Measurements from ENCODE around the gene URB2. TPM values are rescaled to one million over a fixed set of nuclear protein-coding genes. Genes with fewer than 3 reads are reported as not detected.

Gene URB2
- 9.2 and 20.8 TPM in 2 replicates for total RNA-seq

DNA sequence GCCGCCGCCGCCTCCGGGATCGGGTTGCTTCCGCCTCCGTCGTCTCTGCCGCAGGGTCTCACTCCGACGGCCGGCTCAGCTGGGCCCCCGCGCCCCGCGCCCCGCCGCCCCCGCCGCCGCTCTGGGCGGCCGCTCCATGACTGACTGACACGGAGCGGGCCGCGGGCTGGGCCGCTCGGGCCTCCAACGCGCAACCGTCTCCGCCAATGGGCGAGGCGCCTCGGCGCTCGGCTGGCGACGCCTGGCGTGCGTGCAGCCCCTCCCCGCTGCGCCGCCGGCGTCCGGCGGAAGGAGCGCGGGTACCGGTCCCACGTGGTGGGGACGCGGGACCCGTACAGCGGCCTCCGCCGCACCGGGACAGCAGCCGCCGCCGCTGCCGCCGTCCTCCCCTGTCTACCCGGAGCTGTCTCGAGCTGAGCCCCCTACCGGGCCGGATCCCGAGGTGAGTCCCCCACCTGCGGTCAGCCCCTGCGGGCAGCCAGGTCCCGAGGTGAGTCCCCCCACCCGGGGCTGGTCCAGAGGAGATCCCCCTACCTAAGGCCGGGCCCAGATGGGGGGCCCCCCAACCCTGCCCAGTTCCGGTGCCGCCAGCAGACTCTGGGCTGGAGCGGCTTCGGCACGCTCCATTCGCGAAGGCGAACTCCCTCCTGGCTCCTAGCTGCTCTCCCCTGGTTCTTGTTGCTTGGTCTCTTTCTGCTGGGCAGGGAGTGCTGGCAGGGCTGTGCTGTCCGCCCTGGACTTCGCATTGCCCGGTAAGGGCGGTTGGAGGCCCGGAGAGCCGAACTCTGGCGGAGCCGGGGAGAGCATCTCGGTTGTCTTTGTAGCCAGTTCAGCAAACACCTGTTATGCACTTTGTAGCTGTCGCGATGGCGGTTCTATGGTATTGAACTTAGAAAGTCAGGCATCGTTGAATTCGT lies at the start of gene URB2, which contains the start of gene TAF5L:
Gene URB2 (plus strand): TSS at position 333 of the 917 bp plus-strand sequence. CDS start 1,387 bp downstream, outside the sequence.
Gene TAF5L (minus strand): TSS at position 208 of the 917 bp plus-strand sequence. CDS start 11,640 bp downstream, outside the sequence.

Other genes with a start within 250 kb of the URB2 start
- gene ACTA1, start 192.2 kb upstream of the URB2 start, total RNA-seq: not detected in 2 replicates
- gene NUP133, start 117.9 kb upstream of the URB2 start, total RNA-seq: 23.6 and 44.5 TPM in 2 replicates
- gene ABCB10, start 67.5 kb upstream of the URB2 start, total RNA-seq: 16.2 and 29.8 TPM in 2 replicates
- gene TAF5L, start 125 bp upstream of the URB2 start, total RNA-seq: 15.8 and 30.8 TPM in 2 replicates